Loucy (cell line): Measurements from ENCODE around the gene APMAP.

Experiments used
- CTCF ChIP-seq: fragments of 200-600 bp; sonication (generic); conservative IDR thresholded peaks from 2 replicates; pipeline ENCODE4 v1.5.1; 2014; ENCODE audit warnings: mild to moderate bottlenecking, antibody characterized with exemption, low read length
- EZH2phosphoT487 ChIP-seq: fragments of 200-600 bp; IDR thresholded peaks from 2 replicates; pipeline ENCODE4 v1.6.1; 2018; ENCODE audit warnings: antibody characterized with exemption, mild to moderate bottlenecking, moderate library complexity, borderline replicate concordance

GRCh38 chr20:25018425-25018824 is 25.9 kb upstream of the APMAP start:
- TF ChIP-seq CTCF (no peak), EZH2phosphoT487 (no peak)
